HepG2 (cell line): ENCODE data around the gene SCGB3A2. TPM values are rescaled to one million over a fixed set of nuclear protein-coding genes. Genes with fewer than 3 reads are reported as not detected.

Source experiments
- AKAP8 ChIP-seq: sonication (generic); formaldehyde crosslinking; IDR thresholded peaks from 2 replicates; pipeline ENCODE4 v1.5.1; 2020; ENCODE audit warnings: mild to moderate bottlenecking, missing genetic modification reagents
- ARNTL ChIP-seq: sonication (generic); formaldehyde crosslinking; IDR thresholded peaks from 2 replicates; pipeline ENCODE4 v1.4.0; 2020; ENCODE audit warnings: mild to moderate bottlenecking, missing genetic modification reagents
- CC2D1A ChIP-seq: sonication (generic); formaldehyde crosslinking; IDR thresholded peaks from 2 replicates; pipeline ENCODE4 v1.8.1; 2023; ENCODE audit warnings: mild to moderate bottlenecking, missing genetic modification reagents
- EZH2 ChIP-seq: conservative IDR thresholded peaks from 2 replicates; pipeline ENCODE4 v1.6.1; 2012; ENCODE audit warnings: mild to moderate bottlenecking, low read depth, low read length, moderate library complexity
- GFI1 ChIP-seq: sonication (generic); formaldehyde crosslinking; IDR thresholded peaks from 2 replicates; pipeline ENCODE4 v1.5.0; 2020; ENCODE audit warnings: missing genetic modification reagents, mild to moderate bottlenecking, borderline replicate concordance
- HMGA1 ChIP-seq: sonication (generic); formaldehyde crosslinking; conservative IDR thresholded peaks from 2 replicates; pipeline ENCODE4 v1.4.0; 2020; ENCODE audit warnings: missing genetic modification reagents
- HNRNPUL1 ChIP-seq: fragments of 200-400 bp; formaldehyde crosslinking; IDR thresholded peaks from 2 replicates; pipeline ENCODE4 v1.6.1; 2017; ENCODE audit warnings: low read depth, mild to moderate bottlenecking, low read length, moderate library complexity
- NAIF1 ChIP-seq: sonication (generic); formaldehyde crosslinking; IDR thresholded peaks from 2 replicates; pipeline ENCODE4 v1.5.0; 2020; ENCODE audit warnings: mild to moderate bottlenecking, missing genetic modification reagents, borderline replicate concordance
- NFYC ChIP-seq: IDR thresholded peaks from 2 replicates; pipeline ENCODE4 v1.6.1; 2016; ENCODE audit warnings: missing genetic modification reagents, missing compliant biosample characterization
- PHF8 ChIP-seq: sonication (generic); formaldehyde crosslinking; IDR thresholded peaks from 2 replicates; pipeline ENCODE4 v1.5.0; 2020; ENCODE audit warnings: missing genetic modification reagents
- REPIN1 ChIP-seq: sonication (generic); formaldehyde crosslinking; IDR thresholded peaks from 2 replicates; pipeline ENCODE4 v1.8.0; 2022; ENCODE audit warnings: missing genetic modification reagents, low read depth, mild to moderate bottlenecking, borderline replicate concordance
- SMARCC2 ChIP-seq: fragments of 450-650 bp; IDR thresholded peaks from 2 replicates; pipeline ENCODE4 v1.6.1; 2017; ENCODE audit warnings: antibody characterized with exemption, mild to moderate bottlenecking
- SP1 ChIP-seq, 2 experiments: fragments of 450-650 bp in 1 of 2; sonication (generic) in 1 of 2; formaldehyde crosslinking in 1 of 2; IDR thresholded peaks; 2 replicates each; pipeline versions ENCODE4 v1.4.0 to v1.6.1; 2016 to 2020; ENCODE audit warnings: missing genetic modification reagents in 1 of 2
- SRSF4 ChIP-seq: fragments of 200-400 bp; formaldehyde crosslinking; IDR thresholded peaks from one replicate; pipeline ENCODE4 v1.6.1; 2018; ENCODE audit warnings: mild to moderate bottlenecking, low read depth, low read length, moderate library complexity; ENCODE audit not compliant: poor library complexity, severe bottlenecking
- TAF1 ChIP-seq: sonication (generic); formaldehyde crosslinking; IDR thresholded peaks from 2 replicates; pipeline ENCODE4 v1.4.0; 2020; ENCODE audit warnings: missing genetic modification reagents
- XRCC5 ChIP-seq: fragments of 200-400 bp; formaldehyde crosslinking; optimal IDR thresholded peaks from 2 replicates; pipeline ENCODE3; 2017; ENCODE audit warnings: mild to moderate bottlenecking, low read length
- ZBTB21 ChIP-seq: sonication (generic); formaldehyde crosslinking; IDR thresholded peaks from 2 replicates; pipeline ENCODE4 v1.4.0; 2020; ENCODE audit warnings: missing genetic modification reagents
- ZNF33B ChIP-seq: sonication (generic); formaldehyde crosslinking; IDR thresholded peaks from 2 replicates; pipeline ENCODE4 v1.5.1; 2020; ENCODE audit warnings: mild to moderate bottlenecking, missing genetic modification reagents
- ZNF432 ChIP-seq: sonication (generic); formaldehyde crosslinking; IDR thresholded peaks from 2 replicates; pipeline ENCODE4 v1.5.0; 2020; ENCODE audit warnings: missing genetic modification reagents, mild to moderate bottlenecking, borderline replicate concordance
- ZNF512B ChIP-seq: sonication (generic); formaldehyde crosslinking; IDR thresholded peaks from 2 replicates; pipeline ENCODE4 v1.5.1; 2020; ENCODE audit warnings: missing genetic modification reagents, mild to moderate bottlenecking, borderline replicate concordance
- ZNF546 ChIP-seq: sonication (generic); formaldehyde crosslinking; conservative IDR thresholded peaks from 2 replicates; pipeline ENCODE4 v1.8.1; 2023; ENCODE audit warnings: mild to moderate bottlenecking, missing genetic modification reagents
- ZNF747 ChIP-seq: sonication (generic); formaldehyde crosslinking; IDR thresholded peaks from 2 replicates; pipeline ENCODE4 v1.8.1; 2023; ENCODE audit warnings: missing genetic modification reagents, mild to moderate bottlenecking, borderline replicate concordance
- polyA plus RNA-seq, 8 experiments: library from polyadenylated mRNA; depleted of rRNA in 3 of 8; stranded (reverse) in 7 of 8; unstranded in 1 of 8; fragments of >200 nt; fragmentation: Illumina TruSeq in 4 of 8; extraction: Trizol in 4 of 8; gene quantifications; 2 replicates each; pipeline versions ENCODE4 v1.2.1 to v1.2.3, GENCODE V29; 2011 to 2016; ENCODE audit warnings: low read depth in 4 of 8, missing spikeins in 1 of 8, mixed read lengths in 1 of 8; ENCODE audit not compliant: insufficient read depth in 1 of 8
- total RNA-seq, 5 experiments: library from RNA; depleted of rRNA; stranded (reverse); fragments of >200 nt; fragmentation: Illumina TruSeq; extraction: Trizol; gene quantifications; 2 replicates each; pipeline ENCODE4 v1.2.3, GENCODE V29; 2016; ENCODE audit warnings: low read depth in 1 of 5
- TF ChIP-seq, protein P1 (sequence below): sonication (generic); formaldehyde crosslinking; IDR thresholded peaks from 2 replicates; pipeline ENCODE4 v1.5.0; 2020; ENCODE audit warnings: mild to moderate bottlenecking, missing genetic modification reagents
- TF ChIP-seq, protein P2 (sequence below): sonication (generic); formaldehyde crosslinking; IDR thresholded peaks from 2 replicates; pipeline ENCODE4 v1.4.0; 2020; ENCODE audit warnings: missing genetic modification reagents, low read depth, mild to moderate bottlenecking, borderline replicate concordance
- TF ChIP-seq, protein P3 (sequence below): sonication (generic); formaldehyde crosslinking; IDR thresholded peaks from 2 replicates; pipeline ENCODE4 v1.8.0; 2023; ENCODE audit warnings: mild to moderate bottlenecking, missing genetic modification reagents

The SCGB3A2 gene
- total and polyA plus RNA-seq, 2 of the 13 experiments (the other 11 are each of a cell fraction or from before 2014, with no cell fraction given) = not detected

- TF ChIP-seq NAIF1 (CRISPR knock-in tag) (no peak), AKAP8 (no peak; the same call in 1 of the 2 replicates), ZNF512B (CRISPR knock-in tag) (peak; percentile 97; the same call in 1 of the 2 replicates), EZH2 (no peak), SMARCC2 (peak; percentile 96), CC2D1A (CRISPR knock-in tag) (no peak), ZNF33B (CRISPR knock-in tag) (no peak), ZNF546 (no peak), ZBTB21 (CRISPR knock-in tag) (peak; percentile 45; the same call in 1 of the 2 replicates), HMGA1 (CRISPR knock-in tag) (no peak), HNRNPUL1 (peak; percentile 73; the same call in 1 of the 2 replicates), TAF1 (CRISPR knock-in tag) (no peak), GFI1 (CRISPR knock-in tag) (peak; percentile 97), SP1 (IDR thresholded peaks at IDR 0.05) (no peak), SP1 (CRISPR knock-in tag; IDR thresholded peaks at IDR 0.05) (peak; percentile 26; the same call in 1 of the 2 replicates), ZNF432 (no peak), NFYC (no peak), XRCC5 (no peak), ZNF747 (CRISPR knock-in tag) (peak; percentile 83), SRSF4 (no peak), ARNTL (CRISPR knock-in tag) (peak; percentile 84), PHF8 (CRISPR knock-in tag) (no peak), REPIN1 (CRISPR knock-in tag) (peak; percentile 81)
- TF ChIP-seq, protein P1, sequence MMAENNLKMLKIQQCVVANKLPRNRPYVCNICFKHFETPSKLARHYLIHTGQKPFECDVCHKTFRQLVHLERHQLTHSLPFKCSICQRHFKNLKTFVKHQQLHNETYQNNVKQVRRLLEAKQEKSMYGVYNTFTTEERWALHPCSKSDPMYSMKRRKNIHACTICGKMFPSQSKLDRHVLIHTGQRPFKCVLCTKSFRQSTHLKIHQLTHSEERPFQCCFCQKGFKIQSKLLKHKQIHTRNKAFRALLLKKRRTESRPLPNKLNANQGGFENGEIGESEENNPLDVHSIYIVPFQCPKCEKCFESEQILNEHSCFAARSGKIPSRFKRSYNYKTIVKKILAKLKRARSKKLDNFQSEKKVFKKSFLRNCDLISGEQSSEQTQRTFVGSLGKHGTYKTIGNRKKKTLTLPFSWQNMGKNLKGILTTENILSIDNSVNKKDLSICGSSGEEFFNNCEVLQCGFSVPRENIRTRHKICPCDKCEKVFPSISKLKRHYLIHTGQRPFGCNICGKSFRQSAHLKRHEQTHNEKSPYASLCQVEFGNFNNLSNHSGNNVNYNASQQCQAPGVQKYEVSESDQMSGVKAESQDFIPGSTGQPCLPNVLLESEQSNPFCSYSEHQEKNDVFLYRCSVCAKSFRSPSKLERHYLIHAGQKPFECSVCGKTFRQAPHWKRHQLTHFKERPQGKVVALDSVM (CRISPR knock-in tag) = no peak
- TF ChIP-seq, protein P2, sequence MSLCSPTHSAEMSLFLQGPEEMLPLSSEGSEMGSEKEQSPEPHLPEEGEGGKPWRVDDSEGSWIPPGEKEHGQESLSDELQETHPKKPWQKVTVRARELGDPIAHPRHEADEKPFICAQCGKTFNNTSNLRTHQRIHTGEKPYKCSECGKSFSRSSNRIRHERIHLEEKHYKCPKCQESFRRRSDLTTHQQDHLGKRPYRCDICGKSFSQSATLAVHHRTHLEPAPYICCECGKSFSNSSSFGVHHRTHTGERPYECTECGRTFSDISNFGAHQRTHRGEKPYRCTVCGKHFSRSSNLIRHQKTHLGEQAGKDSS (CRISPR knock-in tag) = 0 out of 2 replicates have a peak, but pooled peaks have one; percentile 30
- TF ChIP-seq, protein P3, sequence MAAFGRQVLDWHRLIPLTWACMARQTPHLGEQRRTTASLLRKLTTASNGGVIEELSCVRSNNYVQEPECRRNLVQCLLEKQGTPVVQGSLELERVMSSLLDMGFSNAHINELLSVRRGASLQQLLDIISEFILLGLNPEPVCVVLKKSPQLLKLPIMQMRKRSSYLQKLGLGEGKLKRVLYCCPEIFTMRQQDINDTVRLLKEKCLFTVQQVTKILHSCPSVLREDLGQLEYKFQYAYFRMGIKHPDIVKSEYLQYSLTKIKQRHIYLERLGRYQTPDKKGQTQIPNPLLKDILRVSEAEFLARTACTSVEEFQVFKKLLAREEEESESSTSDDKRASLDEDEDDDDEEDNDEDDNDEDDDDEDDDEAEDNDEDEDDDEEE = no peak
Measured at GRCh38 chr5:147835386-147835798, 43.1 kb upstream of the SCGB3A2 start (continued).
